Breast epithelium (tissue), 4 donors: ENCODE results near the gene PRDM1. TPM values are rescaled to one million over a fixed set of nuclear protein-coding genes. Genes with fewer than 3 reads are reported as not detected.

Experiments
- DNase-seq, 2 donors: peaks; one replicate each; pipeline ENCODE4 v3.0.0-alpha.2; 2019; ENCODE audit warnings: low spot score in 2 of 2
- H3K27ac ChIP-seq, 2 donors: fragments of 200-600 bp; sonication (generic) in 1 of 2; one replicate each; pipeline ENCODE4 v1.5.1; 2016 to 2019; ENCODE audit warnings: mild to moderate bottlenecking in 1 of 2
- H3K27me3 ChIP-seq, 2 donors: fragments of 200-600 bp; sonication (generic) in 1 of 2; one replicate each; pipeline versions ENCODE4 v1.5.1 to v1.6.0; 2017 to 2019; ENCODE audit warnings: control low read depth in 1 of 2, mild to moderate bottlenecking in 1 of 2
- H3K36me3 ChIP-seq: fragments of 200-600 bp; one replicate; pipeline ENCODE4 v1.5.1; 2019
- H3K4me1 ChIP-seq, 2 donors: fragments of 200-600 bp; sonication (generic); one replicate each; pipeline ENCODE4 v1.5.1; 2016 to 2019; ENCODE audit warnings: control low read depth in 1 of 2
- H3K4me3 ChIP-seq, 3 donors: fragments of 200-600 bp; sonication (generic); 1 replicate in 2 of 3; 2 replicates in 1 of 3; pipeline ENCODE4 v1.5.1; 2016 to 2019; ENCODE audit warnings: mild to moderate bottlenecking in 3 of 3, moderate library complexity in 2 of 3
- H3K9me3 ChIP-seq, 2 donors: fragments of 200-600 bp; sonication (generic) in 1 of 2; one replicate each; pipeline ENCODE4 v1.5.1; 2016 to 2019; ENCODE audit warnings: control low read depth in 1 of 2
- POLR2A ChIP-seq: fragments of 450-650 bp; IDR thresholded peaks from one replicate; pipeline ENCODE4 v1.6.1; 2016; ENCODE audit warnings: antibody characterized with exemption, mild to moderate bottlenecking, moderate library complexity
- POLR2AphosphoS5 ChIP-seq, 3 donors: sonication (generic); formaldehyde crosslinking; IDR thresholded peaks; one replicate each; pipeline ENCODE4 v1.6.1; 2017; ENCODE audit warnings: antibody characterized with exemption in 3 of 3
- intact Hi-C: fragments of 100-400 bp; cut with DNase I; formaldehyde crosslinking; loops from one replicate; pipeline ENCODE4 v1.15.1; 2023; ENCODE audit warnings: low total_unique reads
- total RNA-seq, 3 donors: library from RNA; depleted of rRNA; stranded (reverse); fragments of >200 nt; gene quantifications; one replicate each; pipeline ENCODE4 v1.1.0, GENCODE V29; 2016
- TF ChIP-seq, protein P1 (sequence below), 3 donors: fragments of 450-650 bp; IDR thresholded peaks; one replicate each; pipeline ENCODE4 v1.5.1; 2016 to 2017; ENCODE audit warnings: antibody characterized with exemption in 3 of 3, mild to moderate bottlenecking in 3 of 3, moderate library complexity in 3 of 3

PRDM1 gene
- total RNA-seq, 3 donors from 2014 or later: 6.9 to 16.0 (median 13.1) TPM

DNA sequence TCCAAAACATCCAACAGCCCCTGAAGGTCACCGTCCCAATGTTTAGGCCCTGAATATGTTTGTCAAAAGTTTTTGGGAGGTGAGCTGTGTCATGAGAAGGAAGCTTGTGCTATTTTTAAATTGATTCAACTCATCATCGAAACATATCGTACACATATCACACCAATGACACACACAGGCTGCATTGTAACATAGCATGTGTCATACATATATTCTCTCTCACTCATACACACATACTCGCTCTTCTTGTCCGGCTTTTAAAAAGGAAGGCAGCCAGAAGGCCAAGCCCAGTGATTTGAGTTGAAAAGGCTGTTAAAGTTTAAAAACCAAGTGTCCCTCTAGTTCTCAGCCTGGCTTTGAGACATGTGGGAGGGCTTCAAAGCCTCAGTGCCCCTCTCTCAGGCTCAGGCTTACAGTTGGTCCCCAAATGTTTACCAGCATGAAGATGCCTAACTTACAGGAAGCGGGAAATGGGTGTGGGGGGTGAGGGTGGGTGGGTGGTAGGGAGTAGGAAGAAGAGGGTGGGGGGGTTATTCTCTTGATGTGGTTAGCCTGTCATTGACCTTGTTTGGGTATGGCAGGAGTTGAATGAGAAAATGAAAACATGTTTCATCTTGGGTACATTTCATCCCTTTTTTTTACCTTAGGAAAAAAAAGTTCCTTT is 3.3 kb upstream of the PRDM1 start:
- DNase-seq: no peak
- intact Hi-C loops: no loop called here
- H3K4me3 ChIP-seq: no peak overlapping the region
- no peaks in the 10 kb centered on the region for H3K36me3 ChIP-seq
- no peaks in the 10 kb centered on the region for H3K4me1 ChIP-seq
- no peaks in the 10 kb centered on the region for H3K27me3 ChIP-seq
- H3K27ac ChIP-seq: peak overlapping the region in 1 of 2 donors; percentile 92
- H3K9me3 ChIP-seq: no peaks in the 10 kb centered on the region
- TF ChIP-seq POLR2AphosphoS5 (IDR thresholded peaks at IDR 0.05): no peak
- TF ChIP-seq POLR2A: no peak
- TF ChIP-seq, protein P1, sequence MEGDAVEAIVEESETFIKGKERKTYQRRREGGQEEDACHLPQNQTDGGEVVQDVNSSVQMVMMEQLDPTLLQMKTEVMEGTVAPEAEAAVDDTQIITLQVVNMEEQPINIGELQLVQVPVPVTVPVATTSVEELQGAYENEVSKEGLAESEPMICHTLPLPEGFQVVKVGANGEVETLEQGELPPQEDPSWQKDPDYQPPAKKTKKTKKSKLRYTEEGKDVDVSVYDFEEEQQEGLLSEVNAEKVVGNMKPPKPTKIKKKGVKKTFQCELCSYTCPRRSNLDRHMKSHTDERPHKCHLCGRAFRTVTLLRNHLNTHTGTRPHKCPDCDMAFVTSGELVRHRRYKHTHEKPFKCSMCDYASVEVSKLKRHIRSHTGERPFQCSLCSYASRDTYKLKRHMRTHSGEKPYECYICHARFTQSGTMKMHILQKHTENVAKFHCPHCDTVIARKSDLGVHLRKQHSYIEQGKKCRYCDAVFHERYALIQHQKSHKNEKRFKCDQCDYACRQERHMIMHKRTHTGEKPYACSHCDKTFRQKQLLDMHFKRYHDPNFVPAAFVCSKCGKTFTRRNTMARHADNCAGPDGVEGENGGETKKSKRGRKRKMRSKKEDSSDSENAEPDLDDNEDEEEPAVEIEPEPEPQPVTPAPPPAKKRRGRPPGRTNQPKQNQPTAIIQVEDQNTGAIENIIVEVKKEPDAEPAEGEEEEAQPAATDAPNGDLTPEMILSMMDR (IDR thresholded peaks at IDR 0.05): no peak

DNA sequence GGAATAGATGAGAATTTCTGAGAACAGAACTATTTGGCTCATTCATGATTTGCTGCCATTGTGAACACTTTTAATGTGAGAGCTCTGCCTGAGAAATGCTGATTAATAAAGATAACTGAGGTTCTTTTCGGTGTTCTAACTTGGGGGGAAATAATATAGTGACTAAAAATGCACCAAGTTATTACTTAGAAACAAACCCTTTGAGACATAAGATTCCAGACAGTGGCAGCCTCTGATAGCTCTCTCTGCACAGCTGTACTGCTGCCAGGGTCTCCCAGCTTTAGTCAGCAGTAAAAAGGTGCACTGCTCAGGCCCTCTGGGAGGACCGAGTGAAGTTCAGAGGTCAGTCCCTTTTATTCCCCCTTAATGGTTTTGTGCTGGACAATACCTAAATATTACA is 2.5 kb upstream of the PRDM1 start:
- H3K4me3 ChIP-seq: no peak overlapping the region
- H3K27ac ChIP-seq: peak overlapping the region in 1 of 2 donors; percentile 92
- intact Hi-C loops: no loop called here
- no peaks in the 10 kb centered on the region for H3K9me3 ChIP-seq
- H3K27me3 ChIP-seq: no peaks in the 10 kb centered on the region
- no peak for DNase-seq
- H3K36me3 ChIP-seq: no peaks in the 10 kb centered on the region
- H3K4me1 ChIP-seq: no peaks in the 10 kb centered on the region
- TF ChIP-seq POLR2A: no peak
- TF ChIP-seq, protein P1 (IDR thresholded peaks at IDR 0.05): no peak

DNA sequence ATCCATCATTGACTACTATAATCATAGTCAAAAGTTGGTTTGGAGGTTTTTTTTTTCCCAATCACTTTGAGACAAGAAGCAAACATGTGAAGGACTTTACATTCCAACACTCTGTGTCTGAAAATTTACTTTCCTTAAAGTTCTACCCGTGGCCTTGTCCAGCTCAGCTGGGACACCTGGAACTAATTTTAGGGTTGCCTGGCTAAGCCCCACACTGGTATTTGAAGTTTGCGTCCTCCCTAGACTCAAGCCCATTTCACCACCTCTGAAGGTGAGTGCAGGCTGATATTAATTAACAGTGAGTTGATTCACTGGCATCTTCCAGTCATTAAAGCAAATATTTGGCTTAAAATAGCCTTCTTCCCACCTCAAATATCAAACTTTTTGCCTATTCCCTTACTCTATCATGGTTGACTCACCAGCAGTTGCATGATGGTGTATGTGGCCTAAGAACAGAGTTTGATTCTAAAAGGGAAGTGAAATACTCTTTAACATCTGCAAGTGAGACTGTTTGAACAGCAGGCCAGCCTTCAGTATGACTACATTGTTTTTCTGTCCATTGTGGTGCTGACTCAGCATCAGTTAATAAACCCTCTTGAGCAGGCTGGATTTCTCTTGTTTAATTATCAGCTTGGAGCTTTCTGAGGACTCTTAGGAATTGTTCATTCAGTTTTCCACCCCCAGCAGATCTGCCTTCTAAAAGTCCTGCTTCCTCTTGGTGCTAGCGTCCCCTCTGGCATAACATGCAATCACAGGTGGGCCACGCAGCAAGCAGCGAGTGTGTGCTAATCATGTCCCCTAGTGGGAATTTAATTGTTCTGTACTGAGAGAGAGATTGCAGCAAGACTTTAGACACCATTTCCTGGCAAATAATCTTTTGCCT is 1.8 kb upstream of the PRDM1 start:
- Histone ChIP-seq H3K36me3 (no peaks in the 10 kb centered on the region), H3K27ac (peak overlapping the region; percentile 81 to 92), H3K9me3 (no peaks in the 10 kb centered on the region), H3K27me3 (no peaks in the 10 kb centered on the region), H3K4me3 (peak overlapping the region in 1 of 3 donors; percentile 83), H3K4me1 (no peaks in the 10 kb centered on the region)
- intact Hi-C loops: no loop called here
- TF ChIP-seq POLR2A (no peak), POLR2AphosphoS5 (IDR thresholded peaks at IDR 0.05) (peak in 1 of 3 donors; percentile 55)
- TF ChIP-seq, protein P1 (IDR thresholded peaks at IDR 0.05): peak in 2 of 3 donors; percentile 33 to 37
- DNase-seq: no peak

DNA sequence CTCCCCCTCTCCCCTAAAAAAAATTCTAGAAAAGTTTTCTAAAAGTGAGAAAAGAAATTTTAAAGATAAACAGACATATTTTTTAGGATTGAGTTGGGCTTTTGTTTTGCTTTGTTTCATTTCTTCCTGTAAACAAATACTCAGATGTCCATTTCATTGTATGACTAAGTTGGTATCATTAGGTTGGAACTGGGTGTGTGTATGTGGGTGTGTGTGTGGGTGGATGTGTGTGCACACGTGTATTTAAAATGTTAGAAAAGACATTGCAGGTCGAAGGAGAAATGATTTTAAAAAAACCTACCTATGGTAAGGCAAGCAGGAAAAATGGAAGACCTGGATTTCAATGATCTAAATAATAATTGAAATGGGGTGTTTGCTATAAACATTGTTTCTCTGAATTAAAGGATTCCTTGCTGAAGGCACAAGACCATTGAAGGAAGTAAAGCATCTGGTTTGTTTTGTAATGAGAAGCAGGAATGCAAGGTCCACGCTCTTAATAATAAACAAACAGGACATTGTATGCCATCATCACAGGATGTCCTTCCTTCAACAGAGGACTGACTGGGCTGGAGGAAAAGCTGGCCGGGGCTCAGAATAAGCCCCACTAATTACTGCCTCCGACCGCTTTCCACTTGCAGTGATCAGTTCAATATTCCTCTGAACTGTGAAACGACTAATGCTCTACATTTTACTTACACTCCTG is 996 bp upstream of the PRDM1 start:
- TF ChIP-seq, protein P1 (IDR thresholded peaks at IDR 0.05): no peak
- TF ChIP-seq POLR2AphosphoS5 (IDR thresholded peaks at IDR 0.05): no peak
- TF ChIP-seq POLR2A: no peak
- intact Hi-C loops: no loop called here
- no peaks in the 10 kb centered on the region for H3K27me3 ChIP-seq
- H3K27ac ChIP-seq: peak overlapping the region; percentile 81 to 92
- H3K9me3 ChIP-seq: no peaks in the 10 kb centered on the region
- peak overlapping the region in 2 of 3 donors; percentile 64 to 83 for H3K4me3 ChIP-seq
- DNase-seq: no peak
- H3K4me1 ChIP-seq: no peaks in the 10 kb centered on the region
- no peaks in the 10 kb centered on the region for H3K36me3 ChIP-seq
